ENCODE results near the gene MAML2. TPM values are rescaled to one million over a fixed set of nuclear protein-coding genes. Genes with fewer than 3 reads are reported as not detected.

The MAML2 gene
- total RNA-seq, 1 donor from 2014 or later: 18.7 TPM

DNA sequence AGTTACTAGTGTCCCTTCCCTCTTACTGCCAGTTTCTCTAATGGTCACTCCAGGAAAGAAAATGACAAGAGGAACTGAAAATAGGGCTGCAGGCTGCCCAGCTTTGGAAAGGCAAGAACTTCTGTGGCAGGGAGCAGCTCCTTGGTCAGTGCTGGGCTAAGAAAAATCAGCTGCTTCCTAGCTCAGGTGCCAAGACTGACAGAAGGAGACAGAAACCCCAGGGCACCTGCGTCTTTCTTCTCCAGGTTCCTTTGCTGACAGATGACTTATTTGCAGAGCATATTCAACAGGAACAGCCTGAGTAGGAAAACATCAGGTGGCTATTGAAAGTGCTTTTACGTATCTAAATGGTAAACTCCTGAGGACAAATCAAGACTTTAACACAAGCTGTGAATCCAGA is 25.4 kb downstream of the MAML2 start:
- Mint-ChIP-seq H3K27ac (ENCODE audit: unreplicated experiment) (no peak overlapping the region), H3K4me3 (no peak overlapping the region), H3K36me3 (ENCODE audit: low read depth) (peaks cover 7% of the 10 kb centered on the region), H3K27me3 (ENCODE audit: low read depth) (no peaks in the 10 kb centered on the region), H3K4me1 (peaks cover 47% of the 10 kb centered on the region), H3K9me3 (peaks cover 2% of the 10 kb centered on the region)
- TF ChIP-seq, protein P1, sequence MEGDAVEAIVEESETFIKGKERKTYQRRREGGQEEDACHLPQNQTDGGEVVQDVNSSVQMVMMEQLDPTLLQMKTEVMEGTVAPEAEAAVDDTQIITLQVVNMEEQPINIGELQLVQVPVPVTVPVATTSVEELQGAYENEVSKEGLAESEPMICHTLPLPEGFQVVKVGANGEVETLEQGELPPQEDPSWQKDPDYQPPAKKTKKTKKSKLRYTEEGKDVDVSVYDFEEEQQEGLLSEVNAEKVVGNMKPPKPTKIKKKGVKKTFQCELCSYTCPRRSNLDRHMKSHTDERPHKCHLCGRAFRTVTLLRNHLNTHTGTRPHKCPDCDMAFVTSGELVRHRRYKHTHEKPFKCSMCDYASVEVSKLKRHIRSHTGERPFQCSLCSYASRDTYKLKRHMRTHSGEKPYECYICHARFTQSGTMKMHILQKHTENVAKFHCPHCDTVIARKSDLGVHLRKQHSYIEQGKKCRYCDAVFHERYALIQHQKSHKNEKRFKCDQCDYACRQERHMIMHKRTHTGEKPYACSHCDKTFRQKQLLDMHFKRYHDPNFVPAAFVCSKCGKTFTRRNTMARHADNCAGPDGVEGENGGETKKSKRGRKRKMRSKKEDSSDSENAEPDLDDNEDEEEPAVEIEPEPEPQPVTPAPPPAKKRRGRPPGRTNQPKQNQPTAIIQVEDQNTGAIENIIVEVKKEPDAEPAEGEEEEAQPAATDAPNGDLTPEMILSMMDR (conservative IDR thresholded peaks at IDR 0.05): no peak
- DNase-seq (ENCODE audit: low read depth, low spot score): no peak

DNA sequence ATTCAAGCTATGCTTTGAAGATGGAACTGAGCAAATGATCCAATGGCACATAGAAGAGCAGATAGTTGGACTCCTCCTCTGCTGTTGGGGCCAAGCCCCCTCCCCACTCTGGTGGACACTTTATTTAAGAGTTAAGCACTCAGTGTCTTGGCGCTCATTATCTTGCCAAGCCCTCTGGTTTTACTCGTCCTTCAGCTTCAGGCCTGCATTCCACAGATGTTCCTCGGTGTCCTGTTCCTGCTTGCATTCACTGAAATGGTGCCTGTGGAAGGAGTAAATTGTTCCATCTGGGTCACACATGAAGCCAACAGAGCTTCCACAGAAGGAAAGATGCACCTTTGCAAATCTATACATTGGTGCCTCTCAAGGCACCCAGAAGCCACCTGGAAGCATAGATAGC is 26.1 kb downstream of the MAML2 start:
- Mint-ChIP-seq H3K4me3 (no peak overlapping the region), H3K27ac (ENCODE audit: unreplicated experiment) (no peak overlapping the region)

DNA sequence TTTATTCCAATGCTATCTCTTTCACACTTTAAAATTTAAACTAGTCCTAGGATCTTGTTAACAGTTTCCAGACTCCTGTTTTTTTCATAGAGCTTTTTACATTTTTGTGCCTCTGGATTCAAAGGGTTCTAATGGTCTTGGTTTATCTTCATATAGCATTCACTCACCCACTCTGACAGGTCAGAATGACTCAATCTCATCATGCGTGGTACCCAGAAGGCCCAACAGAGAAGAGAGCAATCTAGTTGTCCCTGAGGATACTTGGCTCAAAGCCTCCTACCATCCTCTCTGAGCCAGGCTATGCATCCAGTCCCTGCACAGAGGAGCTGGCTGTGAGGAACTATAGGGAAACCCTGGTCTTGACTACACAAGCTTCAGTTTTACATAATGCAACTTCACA is 27.5 kb downstream of the MAML2 start:
- TF ChIP-seq, protein P1 (conservative IDR thresholded peaks at IDR 0.05): no peak
- no peaks in the 10 kb centered on the region for H3K27me3 Mint-ChIP-seq (ENCODE audit: low read depth)
- peaks cover 2% of the 10 kb centered on the region for H3K36me3 Mint-ChIP-seq (ENCODE audit: low read depth)
- H3K4me3 Mint-ChIP-seq: no peak overlapping the region
- H3K9me3 Mint-ChIP-seq: no peaks in the 10 kb centered on the region
- no peak for DNase-seq (ENCODE audit: low read depth, low spot score)
- peaks cover 40% of the 10 kb centered on the region for H3K4me1 Mint-ChIP-seq
- H3K27ac Mint-ChIP-seq (ENCODE audit: unreplicated experiment): no peak overlapping the region

More for the DNA sequence above, 26.1 kb downstream of the MAML2 start:
- H3K36me3 Mint-ChIP-seq (ENCODE audit: low read depth): peaks cover 5% of the 10 kb centered on the region
- H3K9me3 Mint-ChIP-seq: peaks cover 2% of the 10 kb centered on the region
- TF ChIP-seq, protein P1 (conservative IDR thresholded peaks at IDR 0.05): no peak
- peaks cover 47% of the 10 kb centered on the region for H3K4me1 Mint-ChIP-seq
- no peak for DNase-seq (ENCODE audit: low read depth, low spot score)
- no peaks in the 10 kb centered on the region for H3K27me3 Mint-ChIP-seq (ENCODE audit: low read depth)

DNA sequence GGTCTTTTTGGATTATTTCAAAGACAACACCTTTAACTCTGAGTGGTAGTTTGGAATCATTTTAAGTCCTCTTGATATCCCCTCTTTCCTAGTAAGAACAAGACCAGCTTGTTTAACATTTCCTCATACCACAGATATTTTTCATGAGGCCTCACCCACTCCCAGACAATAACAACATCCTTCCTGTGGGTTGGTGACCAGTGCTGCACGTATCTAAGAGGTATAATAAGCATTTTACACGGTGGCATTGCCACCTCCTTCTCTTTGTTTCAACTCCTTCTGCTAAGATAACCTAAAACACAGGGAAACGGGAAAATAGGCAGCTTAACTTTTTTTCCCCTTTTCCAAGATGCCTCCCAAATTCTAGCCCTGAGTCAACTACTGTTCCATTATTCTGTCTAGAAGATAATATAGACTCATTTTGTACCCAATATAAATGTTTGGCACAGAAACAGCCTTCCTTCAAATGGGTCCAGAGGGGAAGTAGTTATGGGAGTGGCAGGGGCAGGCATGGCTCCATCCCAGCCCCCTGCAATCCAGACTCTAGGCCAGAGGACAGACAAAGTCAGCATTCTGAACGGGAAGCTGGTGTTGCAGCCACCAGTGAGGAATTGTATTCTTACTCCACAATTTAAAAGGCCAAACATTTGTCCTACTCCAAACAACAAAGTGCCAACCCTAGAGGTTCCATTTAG is 28.5 kb downstream of the MAML2 start:
- no peak overlapping the region for H3K4me3 Mint-ChIP-seq
- H3K36me3 Mint-ChIP-seq (ENCODE audit: low read depth): peaks cover 2% of the 10 kb centered on the region
- no peak for DNase-seq (ENCODE audit: low read depth, low spot score)
- H3K9me3 Mint-ChIP-seq: no peaks in the 10 kb centered on the region
- peak overlapping the region; percentile 36 for H3K27ac Mint-ChIP-seq (ENCODE audit: unreplicated experiment)
- H3K4me1 Mint-ChIP-seq: peaks cover 38% of the 10 kb centered on the region
- no peaks in the 10 kb centered on the region for H3K27me3 Mint-ChIP-seq (ENCODE audit: low read depth)
- TF ChIP-seq, protein P1 (conservative IDR thresholded peaks at IDR 0.05): no peak

DNA sequence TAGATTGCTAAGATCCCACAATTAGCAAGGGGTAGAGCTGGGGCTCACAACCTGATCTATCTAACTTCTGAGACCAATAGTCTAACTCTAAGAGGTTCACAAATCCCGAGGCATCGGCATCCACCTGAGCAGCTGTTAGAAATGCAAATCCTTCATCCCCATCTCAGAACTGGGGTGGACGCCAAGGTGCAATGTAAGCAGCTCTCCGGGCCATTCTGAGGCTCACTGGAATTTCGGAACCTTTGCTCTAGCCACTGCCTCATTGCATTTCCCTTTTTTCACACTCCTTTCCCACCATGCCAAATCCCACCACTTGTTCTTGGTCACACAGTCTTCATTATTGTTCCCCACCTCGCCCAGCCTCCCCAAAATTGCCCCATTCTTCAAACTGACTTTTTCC is 29.8 kb downstream of the MAML2 start:
- TF ChIP-seq, protein P1 (conservative IDR thresholded peaks at IDR 0.05): no peak
- Mint-ChIP-seq H3K9me3 (no peaks in the 10 kb centered on the region), H3K4me1 (peaks cover 51% of the 10 kb centered on the region), H3K36me3 (ENCODE audit: low read depth) (peaks cover 2% of the 10 kb centered on the region), H3K27ac (ENCODE audit: unreplicated experiment) (no peak overlapping the region), H3K27me3 (ENCODE audit: low read depth) (no peaks in the 10 kb centered on the region), H3K4me3 (no peak overlapping the region)
- no peak for DNase-seq (ENCODE audit: low read depth, low spot score)
